T-helper 1 cell (primary cell): ENCODE data around the gene SLC29A4.
"Not testable (repeated sequence)": the region's sequence is repeated elsewhere in the genome, so short reads cannot be mapped to it uniquely, and the experiment has no call there.

Source experiments
- DNase-seq, 5 donors: peaks; one replicate each; pipeline ENCODE4 v3.0.0-alpha.2; 2012 to 2020

SLC29A4 gene

DNA sequence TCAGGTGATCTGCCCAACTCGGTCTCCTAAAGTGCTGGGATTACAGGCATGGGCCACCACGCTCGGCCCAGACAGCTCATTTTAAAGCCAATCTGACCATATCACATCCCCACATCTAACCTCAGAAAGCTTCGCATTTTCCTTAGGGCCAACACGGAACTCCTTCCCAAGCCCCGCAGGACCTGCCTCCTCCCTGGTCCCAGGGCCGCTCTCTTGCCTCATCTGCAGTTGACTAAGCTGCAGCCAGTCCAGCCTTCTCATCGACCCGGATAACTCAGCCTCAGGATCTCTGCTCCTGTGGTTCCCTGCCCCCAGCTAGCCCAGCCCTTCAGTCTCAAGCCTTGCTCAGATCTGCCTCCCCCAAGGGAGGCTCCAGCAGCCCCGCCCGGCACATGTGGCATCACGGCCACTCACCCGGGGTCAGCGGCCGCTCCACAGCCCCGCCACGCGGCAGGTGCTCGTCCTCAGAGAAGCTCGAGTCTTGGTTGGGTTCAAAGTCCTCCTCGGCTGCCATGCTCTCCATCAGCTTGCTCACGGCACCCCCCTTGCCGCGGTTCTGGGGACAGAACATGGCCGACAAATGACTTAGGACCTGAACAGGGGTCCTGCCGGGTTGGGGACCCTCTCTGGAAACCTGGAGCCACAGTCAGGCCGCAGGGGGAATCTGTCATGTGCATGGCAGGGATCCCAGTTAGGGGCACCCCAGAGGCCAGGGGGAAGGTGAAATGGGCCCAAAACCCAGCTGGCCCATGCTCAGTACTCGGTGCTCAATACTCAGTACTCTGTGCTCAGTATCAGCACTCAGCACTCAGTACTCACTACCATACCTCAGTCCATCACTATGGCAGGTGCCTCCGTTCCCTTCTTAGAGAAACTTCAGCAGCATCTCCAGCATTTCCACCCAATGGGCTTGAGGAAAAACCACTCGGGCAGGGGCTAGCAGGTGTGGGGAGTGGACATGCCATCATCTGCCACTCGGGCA lies 41.3 kb downstream of the SLC29A4 start:
- not testable (repeated sequence) for DNase-seq

DNA sequence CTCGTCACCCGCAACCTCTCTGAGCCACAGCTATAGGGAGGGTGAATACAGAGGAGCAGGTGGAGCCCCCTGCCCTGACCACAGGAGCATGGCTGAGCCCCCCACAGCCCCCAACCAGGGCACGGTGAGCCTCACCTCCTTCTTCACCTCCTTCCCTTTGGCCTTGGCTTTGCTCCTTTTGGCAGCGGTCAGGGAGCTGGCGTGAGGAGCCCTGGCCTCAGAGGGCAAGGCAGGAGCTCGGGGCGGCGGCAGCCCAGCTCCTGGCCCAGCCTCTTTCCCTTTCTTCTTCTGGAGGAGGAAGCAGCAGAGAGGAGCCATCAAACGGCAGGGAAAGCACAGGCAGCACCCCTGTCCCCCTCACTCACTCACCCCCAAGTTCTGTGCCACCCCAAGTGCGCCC lies 42.2 kb downstream of the SLC29A4 start:
- DNase-seq, result no peak

DNA sequence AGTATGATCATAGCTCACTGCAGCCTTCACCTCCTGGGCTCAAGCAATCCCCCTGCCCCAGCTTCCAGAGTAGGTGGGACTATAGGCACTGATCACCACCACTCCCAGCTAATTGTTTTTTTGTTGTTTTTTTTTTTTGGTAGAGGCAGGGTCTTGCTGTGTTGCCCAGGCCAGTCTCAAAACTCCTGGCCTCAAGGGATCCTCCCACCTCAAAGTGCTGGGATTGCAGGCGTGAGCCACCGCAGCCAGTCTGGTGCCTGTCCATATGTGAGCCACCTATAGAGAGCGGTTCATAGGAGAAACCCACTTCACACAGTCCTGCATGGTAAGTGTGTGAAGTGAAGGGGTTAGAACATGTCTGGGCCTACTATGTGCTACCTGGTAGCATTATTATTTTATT lies 47.5 kb downstream of the SLC29A4 start:
- DNase-seq, result no peak

DNA sequence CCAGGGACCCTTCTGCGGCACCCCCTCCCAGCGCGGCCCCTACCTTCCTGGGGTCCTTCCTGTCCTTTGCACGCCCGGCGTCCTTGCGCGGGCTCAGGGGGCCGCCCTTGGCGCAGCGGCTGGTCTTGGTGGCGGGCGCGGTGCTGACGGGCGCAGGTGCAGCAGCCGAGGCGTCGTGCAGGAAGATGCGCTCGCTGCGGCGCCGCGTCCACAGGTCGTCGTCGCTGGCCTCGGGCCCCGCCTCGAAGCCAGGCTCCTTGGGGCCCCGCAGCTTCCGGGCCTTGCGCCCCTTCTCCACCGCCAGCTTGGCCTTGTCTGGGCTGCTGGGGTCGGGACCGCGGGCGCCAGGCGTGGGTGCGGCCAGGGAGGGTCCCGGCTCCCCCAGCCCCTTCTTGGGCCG lies 49.8 kb downstream of the SLC29A4 start:
- DNase-seq, result no peak

DNA sequence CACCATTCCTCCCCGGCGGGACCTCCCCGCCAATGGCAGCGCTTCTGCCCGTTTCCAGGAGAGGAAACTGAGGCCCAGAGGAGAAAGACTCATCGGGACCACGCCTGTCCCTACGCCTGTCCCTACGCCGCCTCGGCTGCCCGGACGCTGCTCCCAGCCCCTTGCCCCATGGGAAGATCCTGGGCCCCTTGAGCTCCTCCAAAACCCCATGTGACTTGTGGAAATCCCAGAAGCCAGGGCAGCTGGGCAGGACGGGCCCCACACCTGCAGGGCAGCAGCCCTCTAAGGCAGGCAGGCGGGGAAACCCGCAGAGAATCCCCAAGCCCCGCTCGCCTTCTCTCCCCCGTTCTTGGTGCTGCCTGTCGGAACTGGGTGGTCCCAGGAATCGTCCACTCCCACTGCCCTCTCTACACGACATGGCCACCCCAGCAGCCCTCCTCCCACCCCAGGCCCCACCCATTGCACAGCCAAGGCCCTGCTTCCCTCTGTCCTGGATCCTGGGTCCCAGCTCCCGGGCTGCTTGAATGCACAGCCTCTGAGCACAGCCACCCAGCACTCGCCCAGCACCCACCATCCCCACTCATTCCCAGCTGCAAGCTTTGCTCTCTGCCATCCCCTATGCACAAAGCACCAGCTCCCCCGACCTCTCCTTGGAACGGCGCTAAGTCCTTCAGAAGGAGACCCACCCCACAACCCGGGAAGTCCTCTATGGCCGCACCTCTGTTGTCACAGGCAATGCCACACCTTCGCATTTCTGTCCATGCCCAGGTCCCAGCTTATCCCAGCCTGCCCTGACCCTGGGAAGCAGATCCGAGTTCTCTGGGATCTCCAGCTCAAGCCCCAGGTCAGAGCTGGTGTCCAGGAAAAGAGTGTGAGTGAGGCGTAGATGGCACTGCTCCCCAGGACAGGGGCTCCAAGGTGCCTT lies 50.6 kb downstream of the SLC29A4 start:
- no peak for DNase-seq

DNA sequence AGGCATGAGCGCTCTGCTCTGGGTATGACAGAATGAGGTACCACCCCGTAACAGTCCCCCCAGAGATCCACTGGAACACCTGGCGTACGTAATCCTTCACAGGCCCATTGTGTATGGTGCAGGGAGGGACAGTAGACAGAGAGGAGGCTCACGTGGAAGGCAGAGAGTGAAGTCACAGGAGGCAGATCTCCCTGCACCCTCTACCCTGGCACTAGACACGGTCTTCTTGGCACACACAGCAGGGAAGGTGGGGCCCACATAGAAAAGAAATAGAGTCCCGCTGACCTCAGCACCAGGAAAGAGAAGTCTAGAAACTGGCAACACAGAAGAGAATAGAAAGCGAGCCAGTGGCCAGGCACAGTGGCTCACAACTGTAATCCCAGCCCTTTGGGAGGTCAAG lies 51.9 kb downstream of the SLC29A4 start:
- no peak for DNase-seq

DNA sequence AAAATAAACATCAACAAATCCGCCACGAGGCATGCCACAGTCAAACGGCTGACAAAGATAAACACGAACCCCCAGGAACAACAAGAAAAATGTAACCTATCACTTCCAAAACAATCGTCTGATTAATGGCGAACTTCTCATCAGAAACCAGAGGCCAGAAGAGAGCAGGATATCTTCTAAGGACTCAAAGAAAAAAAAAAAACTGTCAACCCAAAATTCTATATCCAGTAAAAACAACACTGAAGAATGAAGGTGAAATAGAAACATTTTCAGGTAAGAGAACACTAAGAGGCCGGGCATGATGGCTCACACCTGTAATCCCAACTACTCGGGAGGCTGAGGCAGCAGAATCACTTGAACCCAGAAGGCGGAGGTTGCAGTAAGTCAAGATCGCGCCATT lies 54.3 kb downstream of the SLC29A4 start:
- DNase-seq, result no peak

DNA sequence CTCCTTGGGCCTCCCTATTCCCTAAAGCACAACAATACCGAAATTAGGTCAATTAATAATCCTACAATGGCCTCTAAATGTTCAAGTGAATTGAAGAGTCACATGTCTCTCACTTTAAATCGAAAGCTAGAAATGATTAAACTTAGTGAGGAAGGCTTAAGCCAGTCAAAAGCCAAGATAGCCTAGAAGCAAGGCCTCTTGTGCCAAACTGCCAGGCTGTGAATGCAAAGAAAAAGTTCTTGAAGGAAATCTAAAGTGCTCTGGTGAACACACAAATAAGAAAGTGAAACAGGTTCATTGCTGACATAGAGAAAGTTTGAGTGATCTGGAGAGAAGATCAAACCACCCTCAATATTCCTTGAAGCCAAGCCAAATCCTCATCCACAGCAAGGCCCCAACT lies 57.2 kb downstream of the SLC29A4 start:
- DNase-seq, result no peak

DNA sequence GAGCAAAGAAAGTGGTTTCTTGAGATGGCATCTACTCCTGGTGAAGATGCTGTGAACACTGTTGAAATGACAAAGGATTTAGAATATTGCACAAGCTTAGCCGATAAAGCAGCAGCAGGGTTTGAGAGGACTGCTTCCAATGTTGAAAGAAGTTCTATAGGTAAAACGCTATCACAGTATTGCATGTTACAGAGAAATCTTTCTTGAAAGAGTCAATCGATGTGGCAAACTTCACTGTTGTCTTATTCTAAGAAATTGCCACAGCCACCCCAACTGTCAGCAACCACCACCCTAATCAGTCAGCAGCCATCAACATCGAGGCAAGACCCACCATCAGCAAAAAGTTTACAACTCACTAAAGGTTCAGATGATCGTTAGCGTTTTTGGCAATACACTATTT lies 59.9 kb downstream of the SLC29A4 start:
- DNase-seq, result no peak

DNA sequence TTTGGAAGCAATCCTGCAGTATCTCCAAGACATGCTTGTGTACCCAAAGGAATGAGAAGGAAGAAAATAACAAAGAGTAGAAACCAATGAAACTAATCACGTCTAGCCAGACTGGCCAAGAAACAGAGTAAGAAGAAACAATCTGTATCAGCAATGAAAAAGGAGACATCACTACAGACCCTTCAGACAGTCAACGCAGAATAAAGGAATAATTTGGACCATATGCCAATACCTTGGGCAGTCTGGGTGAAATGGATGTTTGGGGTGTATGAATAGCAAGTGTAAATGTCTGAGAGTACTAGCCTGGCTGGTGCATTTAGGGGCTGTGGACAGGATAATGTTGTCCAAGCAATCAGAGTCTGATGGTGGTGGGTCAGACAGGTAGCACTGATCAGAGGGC lies 61.1 kb downstream of the SLC29A4 start:
- DNase-seq, result no peak

DNA sequence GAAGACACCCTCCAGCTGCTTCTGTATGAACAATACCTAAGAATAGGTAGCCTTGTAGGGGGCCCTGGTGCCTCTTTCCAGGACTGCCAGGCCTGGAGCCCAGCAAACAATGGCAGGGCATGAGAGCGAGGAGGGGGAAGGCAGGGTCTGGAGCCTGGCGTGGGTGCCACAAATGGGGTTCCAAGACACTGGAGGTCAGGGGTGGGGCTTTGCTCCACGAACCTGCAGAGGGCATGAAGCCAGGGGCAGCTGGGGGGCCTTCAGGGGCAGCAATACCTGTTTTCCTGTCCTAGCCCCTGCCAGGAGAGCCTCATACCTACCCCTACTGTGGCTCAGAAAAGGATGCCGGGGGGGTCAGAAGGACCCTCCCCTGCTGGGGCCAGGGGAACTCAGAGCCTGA lies 61.6 kb downstream of the SLC29A4 start:
- no peak for DNase-seq

DNA sequence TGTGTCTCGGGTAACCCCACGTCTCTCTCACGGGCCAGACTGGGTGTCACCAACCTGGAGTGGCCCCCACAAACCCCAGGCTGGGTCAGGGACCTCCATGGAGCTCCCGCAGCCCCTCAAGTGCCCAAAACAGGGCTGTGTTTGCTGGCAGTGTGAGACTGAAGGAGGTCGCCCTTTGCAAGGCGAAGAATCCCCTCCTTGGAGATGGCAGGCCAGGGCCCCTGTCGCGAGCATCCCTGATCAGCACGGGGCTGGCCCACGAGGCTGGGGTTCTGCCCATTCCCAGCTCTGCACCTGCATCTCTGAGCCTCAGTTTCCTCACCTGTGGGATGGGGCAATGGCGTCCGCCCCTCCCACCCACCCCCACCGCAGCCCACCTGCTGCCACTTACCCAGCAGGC lies 62.4 kb downstream of the SLC29A4 start:
- no peak for DNase-seq

DNA sequence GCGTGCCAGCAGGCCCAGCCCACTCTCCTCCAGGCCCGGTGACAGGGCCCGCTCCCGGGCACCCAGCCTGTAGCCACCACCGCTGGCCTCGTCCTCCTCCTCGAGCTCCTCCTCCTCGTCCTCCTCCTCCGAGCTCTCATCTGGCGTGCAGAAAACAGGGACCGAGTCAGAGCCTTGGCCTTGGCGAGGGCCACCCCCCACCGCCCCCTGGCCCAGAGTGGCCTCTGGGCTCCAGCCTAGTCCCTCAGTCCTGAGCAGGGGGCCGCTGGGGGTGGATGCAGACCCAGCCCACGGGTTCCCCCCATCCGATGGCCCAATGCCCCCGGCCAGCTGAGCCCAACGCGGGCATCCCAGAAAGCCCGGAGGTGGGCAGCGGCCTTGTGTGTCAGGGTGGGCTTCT lies 62.9 kb downstream of the SLC29A4 start:
- no peak for DNase-seq

DNA sequence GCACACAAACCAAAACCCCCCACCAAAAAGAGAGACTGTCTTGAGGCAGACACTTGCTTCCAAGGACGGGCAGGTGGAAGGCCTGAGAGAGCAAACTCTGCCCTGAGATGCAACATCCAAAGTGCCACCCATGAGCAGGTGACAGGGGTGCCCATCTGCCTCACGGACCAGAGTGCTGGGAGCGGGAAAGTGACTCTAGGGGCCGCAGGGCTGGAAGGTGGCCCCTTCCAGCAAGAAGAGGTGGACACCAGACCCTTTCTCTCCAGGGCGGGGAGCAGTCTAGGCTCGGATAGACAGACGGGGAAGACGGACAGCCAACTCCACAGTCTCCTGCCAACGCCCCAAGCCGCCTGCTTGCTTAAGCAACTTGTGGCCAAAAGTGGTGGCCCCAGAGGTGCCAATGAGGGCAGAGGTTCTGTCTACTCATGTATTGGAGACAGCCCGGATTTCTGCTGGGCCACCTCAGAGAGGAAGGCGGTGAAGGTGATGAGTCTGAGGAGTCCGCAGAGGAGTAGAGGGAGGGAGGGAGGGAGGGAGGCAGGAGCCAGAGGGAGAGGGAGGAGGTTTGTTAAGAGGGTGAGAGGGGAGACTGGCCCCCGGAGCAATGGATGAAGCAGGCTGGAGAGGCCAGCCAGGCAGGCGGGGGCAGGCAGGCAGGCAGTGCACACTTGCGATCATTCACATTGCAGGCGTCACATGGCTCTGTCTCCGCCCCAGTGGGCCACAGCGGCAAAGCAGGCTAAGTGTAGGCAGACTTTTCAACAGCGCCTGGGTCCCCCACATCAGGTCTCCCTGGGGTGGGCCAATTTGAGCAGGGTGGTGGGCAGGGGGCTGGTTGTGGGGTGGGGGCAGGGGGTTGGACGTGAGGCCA lies 65.6 kb downstream of the SLC29A4 start:
- no peak for DNase-seq

DNA sequence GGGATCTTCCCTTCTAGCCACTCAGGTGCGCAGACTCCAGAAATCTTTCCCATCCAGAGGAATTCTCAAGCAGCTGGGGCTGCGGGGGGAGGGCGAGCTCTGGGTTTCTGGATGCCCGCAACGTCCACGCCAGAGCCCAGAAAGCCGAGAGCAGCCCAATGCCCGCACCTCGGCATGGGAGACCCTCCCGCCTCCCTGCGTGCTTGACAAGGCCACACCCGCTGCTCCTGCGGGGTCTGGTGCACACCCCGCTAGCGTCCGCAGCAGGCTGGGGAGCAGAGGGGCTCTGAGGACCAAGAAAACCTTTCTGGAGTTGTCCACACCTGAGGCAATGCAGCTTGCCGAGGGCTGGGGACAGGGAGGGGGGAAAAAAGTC lies 66.2 kb downstream of the SLC29A4 start:
- DNase-seq, result no peak

DNA sequence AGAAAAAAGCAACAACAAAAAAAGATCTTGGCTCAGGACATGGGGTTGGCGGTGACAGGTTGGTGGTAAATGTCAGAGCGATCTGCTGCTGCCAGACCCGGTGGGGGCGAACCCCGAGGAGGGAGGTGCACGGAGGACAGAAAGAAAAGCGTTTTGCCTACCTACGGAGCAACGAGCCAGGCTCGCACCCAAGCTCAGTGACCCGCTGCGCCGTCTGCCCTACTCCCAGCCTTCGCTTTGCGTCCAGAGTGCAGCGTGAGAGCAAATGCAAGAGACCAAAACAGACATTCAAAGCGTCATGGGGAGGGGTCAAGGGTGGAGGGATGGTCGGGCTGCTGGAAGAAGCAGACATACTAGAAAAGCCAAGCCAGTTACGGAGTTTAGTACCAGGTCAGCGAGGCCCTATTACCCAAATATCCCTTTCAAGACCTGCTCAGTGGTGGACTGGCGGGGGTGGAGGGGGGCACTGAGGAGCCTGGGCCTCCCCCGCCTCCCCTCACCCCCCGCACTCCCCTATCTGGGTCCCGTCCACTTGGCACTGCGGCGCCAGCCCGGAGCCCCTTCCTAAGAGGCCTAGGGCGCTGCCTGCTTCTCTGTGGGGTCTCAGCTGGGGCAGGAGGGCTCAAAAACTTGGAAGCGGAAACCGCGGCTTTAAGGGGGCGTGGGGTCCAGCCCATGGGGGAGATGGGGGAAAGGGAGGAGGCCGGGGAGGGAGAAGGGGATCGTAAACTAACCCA lies 66.9 kb downstream of the SLC29A4 start:
- no peak for DNase-seq

DNA sequence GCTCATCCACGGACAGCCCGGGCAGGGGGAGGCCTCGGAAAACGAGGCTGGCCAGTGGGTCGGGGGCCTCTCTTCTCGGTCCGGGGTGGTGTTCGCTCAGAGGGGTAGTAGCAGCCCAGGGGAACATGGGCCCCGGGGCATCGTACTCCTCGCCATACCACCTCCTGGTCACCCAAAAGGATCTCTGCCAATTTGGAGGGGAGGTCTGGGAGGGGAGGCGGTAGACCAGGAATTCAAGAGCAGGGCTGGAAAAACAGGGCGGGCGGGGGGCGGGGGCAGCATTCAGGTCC lies 67.4 kb downstream of the SLC29A4 start:
- DNase-seq, result no peak

DNA sequence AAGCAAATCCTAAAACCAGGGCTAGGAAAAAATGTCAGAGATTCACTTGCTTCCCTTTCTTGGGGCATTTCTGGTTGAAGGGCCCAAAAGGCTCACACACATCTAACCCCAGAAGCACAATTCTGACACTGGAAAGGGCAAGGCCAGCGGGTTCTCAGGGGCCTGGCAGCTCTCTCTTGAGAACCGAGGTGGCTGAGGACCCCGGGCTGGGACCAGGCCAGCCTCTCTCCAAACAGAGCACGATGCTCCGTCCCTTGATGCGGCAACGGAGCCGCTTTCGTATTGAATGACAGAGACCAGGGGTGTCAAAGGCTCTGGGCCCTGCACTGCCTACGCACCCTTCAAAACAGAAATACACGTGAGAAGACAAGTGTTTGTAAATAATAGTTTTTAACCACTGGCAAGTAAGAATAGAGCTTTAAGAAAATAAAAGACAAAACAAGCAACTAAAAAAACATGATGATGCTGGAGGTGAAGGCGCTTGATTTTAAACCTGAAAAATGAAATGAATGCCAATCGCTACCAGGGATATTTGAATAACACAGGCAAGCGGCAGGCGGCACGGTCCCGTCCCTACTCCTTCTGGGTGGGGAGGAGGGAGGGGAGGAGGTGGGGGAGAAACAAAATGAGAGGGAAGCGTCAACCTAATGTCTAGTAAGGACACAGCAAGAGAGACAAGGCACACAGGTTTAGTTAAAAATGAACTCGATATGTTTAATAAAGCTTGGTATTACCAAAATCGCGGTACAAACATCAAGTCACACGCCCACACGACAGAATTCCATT lies 68.0 kb downstream of the SLC29A4 start:
- no peak for DNase-seq

DNA sequence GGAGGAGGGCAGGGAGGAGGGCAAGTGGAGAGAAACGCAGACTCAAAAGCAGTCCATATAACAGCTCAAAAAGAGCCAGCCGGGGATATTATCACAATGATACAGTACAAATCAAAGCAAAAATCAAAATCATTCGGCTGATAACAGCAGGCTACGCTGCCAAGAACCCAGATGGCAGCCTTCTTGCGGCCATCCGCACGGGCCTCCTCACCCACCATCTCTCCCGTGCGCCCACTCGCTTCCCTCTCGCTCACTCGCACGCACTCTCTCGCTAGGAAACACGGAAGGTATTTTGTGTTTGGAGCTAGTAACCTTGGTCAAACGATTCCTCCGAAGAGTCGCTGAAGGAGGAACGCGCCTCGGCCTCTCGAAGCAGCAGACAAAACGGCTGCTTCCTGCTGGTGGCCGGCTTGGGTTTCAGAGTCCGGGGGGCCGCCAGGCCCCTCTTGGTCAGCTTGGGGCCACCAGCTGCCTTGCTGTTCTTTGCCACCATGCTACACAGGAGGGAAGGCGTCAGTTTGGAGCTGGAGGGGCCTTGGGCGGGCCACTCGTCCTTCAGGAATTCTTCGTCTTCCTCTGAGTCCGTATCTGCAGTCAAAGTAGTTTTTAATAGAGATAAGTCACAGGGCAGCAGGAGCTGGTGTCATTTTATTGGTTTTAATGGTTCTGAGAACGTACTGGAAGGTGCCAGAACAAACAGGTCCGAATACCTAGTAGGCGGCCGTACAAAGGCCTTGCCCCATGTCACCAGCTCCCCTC lies 68.9 kb downstream of the SLC29A4 start:
- DNase-seq, result no peak

DNA sequence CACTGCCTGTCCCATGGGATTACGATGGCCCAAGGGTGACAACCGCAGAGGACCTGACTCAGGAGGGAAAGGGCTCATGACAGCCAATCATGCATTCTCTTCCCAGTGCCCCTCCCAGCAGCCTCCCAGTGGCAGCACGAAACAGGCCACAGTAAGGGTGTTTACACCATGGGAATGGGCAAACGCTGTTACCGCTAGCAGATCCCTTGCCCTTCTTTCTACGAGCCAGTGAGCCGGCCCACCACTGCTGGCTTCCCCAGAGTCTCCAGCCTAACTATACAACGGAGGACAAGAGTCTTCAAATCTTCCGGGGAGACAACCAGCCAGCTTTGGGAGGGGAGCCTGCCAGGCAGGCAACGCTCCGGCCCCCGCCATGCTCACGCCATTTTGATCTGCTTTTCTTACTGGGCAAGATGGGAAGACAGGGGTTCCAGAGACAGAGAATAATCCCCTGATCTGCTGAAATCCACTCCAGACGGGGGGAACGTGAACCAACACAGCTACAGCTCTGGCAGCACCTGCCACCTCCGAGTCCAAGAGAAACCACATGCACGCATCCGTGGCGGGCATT lies 69.8 kb downstream of the SLC29A4 start:
- DNase-seq, result no peak
